H1 (cell line): ENCODE data around the gene PLCB1. TPM values are rescaled to one million over a fixed set of nuclear protein-coding genes. Genes with fewer than 3 reads are reported as not detected.

Source experiments
- RFX5 ChIP-seq: IDR thresholded peaks from 2 replicates; pipeline ENCODE4 v1.6.1; 2011; ENCODE audit warnings: low read depth, low read length, improper control_type of control experiment, borderline replicate concordance
- SIX5 ChIP-seq: IDR thresholded peaks from 2 replicates; pipeline ENCODE4 v1.6.1; 2011; ENCODE audit warnings: mild to moderate bottlenecking, low read depth, low read length
- SUZ12 ChIP-seq: fragments of 200-600 bp; sonication (generic); IDR thresholded peaks from 2 replicates; pipeline ENCODE4 v1.6.1; 2012; ENCODE audit warnings: mild to moderate bottlenecking, inconsistent platforms, low read length, moderate library complexity, mixed read lengths
- TAF1 ChIP-seq: IDR thresholded peaks from 2 replicates; pipeline ENCODE4 v1.6.1; 2011; ENCODE audit warnings: mild to moderate bottlenecking, low read depth, low read length
- YY1 ChIP-seq: IDR thresholded peaks from 2 replicates; pipeline ENCODE4 v1.6.1; 2011; ENCODE audit warnings: low read depth, mild to moderate bottlenecking, low read length
- polyA plus RNA-seq, 7 experiments: library from polyadenylated mRNA; depleted of rRNA in 3 of 7; stranded (reverse) in 5 of 7; unstranded in 2 of 7; fragments of >200 nt in 5 of 7; fragments of 200-250 nt in 2 of 7; gene quantifications; 1 replicate in 5 of 7; 2 replicates in 1 of 7; 4 replicates in 1 of 7; pipeline versions ENCODE4 v1.2.1 to v1.2.3, GENCODE V29; 2011 to 2013; ENCODE audit warnings: missing spikeins in 2 of 7, mixed read lengths in 2 of 7
- total RNA-seq: library from RNA; stranded (reverse); fragmentation: NEBNext Ultra II Directional; extraction: Animal tissue kit (Norgen Biotek cat#: 25700); gene quantifications from 2 replicates; pipeline ENCODE4 v1.2.1, GENCODE V29; 2021
- TF ChIP-seq, protein P1 (sequence below): IDR thresholded peaks from 2 replicates; pipeline ENCODE4 v1.6.1; 2011; ENCODE audit warnings: low read length, improper control_type of control experiment

The PLCB1 gene
- total and polyA plus RNA-seq, 2 of the 8 experiments (the other 6 are each of a cell fraction or from before 2014, with no cell fraction given) = 2.6 to 9.1 TPM

DNA sequence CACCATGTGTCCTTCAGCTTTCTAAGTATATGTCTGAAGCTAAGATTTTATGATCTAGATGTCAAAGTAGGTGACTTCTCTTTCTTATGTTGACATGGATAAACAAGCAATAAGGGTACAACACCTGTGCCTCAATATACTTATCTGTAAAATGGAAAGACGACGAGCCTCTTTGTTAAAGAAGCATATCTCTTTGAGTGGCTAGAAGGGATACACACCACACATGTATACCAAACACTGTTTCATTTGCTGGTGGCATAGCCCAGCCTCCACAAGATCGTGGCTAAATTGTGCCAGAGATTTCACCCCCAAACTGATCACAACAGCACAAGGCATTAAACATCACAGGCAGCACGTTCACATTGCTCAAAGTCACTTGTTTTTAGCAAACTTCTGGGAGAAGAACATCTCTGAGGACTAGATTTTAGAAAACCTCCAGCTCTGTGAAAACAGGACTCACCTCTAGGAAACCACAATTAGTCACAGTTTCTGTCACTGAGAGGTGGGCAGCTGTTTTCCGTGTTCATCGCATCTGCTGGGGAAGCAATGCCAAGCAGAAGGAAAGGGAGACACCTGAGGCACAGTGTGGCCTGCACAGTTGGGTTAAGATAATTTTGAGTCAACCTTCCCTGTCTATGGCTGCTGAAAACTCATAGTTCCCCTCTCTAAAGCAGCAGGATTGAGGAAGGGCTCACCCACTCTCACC lies 673.8 kb downstream of the PLCB1 start (continued):
- TF ChIP-seq SIX5 = no peak
- no peak for TF ChIP-seq YY1
- TF ChIP-seq, protein P1, sequence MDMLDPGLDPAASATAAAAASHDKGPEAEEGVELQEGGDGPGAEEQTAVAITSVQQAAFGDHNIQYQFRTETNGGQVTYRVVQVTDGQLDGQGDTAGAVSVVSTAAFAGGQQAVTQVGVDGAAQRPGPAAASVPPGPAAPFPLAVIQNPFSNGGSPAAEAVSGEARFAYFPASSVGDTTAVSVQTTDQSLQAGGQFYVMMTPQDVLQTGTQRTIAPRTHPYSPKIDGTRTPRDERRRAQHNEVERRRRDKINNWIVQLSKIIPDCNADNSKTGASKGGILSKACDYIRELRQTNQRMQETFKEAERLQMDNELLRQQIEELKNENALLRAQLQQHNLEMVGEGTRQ = no peak
- TF ChIP-seq TAF1 = no peak
- no peak for TF ChIP-seq SUZ12
- no peak for TF ChIP-seq RFX5
- TF ChIP-seq, all 59 proteins: peak for 0
